Ramos (cell line): ENCODE data around the gene PWWP2B.

Source experiments
- in situ Hi-C: fragments of 300-500 bp; cut with MboI; formaldehyde crosslinking; loops from one replicate; pipeline ENCODE4 v1.14.3; 2022; ENCODE audit warnings: low sequenced_read_pairs; ENCODE audit not compliant: unreplicated experiment

Gene PWWP2B

DNA sequence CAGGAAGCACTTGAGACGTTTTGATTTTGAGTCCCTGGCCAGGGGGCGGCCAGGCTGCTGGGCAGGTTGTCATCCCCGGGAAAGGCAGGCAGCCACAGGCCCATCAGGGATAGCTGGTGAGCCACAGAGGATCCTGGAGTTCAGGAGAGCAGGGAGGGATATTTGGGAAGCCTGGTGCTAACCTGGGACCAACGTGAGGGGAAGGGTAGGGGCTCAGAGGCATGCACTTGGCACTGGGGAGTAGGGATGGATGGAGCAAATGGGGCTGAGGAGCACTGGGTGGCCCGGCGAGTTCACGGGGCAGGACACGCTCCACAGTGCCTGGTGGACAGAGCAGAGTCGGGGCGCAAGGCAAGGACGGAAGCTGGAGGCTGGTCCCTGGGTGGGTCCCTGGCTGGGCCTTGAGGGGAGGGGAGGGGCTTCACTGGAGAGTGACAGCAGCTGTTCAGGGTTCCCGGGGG is 34.8 kb upstream of the PWWP2B start:
- in situ Hi-C loops, result no loop called here

DNA sequence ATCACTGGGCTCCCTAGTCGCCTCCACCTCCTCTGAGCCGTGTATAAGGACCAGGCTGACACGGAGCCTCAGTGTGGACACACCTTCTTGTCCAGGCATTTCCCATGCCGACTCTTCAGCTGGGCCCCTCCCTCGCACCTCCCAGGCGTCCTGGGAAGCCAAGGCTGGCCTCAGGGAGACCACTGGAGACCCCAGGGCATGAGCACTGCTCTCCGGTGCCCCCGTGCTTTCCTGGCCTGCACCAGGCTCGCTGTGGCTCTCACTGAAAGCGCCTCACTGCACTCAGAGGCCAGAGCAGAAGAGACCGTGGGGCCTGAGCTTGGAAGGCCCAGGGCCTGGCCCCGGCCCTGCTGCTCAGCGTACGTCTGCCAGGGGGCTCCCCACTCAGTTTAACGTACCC is 33.6 kb upstream of the PWWP2B start:
- in situ Hi-C loops, result no loop called here

DNA sequence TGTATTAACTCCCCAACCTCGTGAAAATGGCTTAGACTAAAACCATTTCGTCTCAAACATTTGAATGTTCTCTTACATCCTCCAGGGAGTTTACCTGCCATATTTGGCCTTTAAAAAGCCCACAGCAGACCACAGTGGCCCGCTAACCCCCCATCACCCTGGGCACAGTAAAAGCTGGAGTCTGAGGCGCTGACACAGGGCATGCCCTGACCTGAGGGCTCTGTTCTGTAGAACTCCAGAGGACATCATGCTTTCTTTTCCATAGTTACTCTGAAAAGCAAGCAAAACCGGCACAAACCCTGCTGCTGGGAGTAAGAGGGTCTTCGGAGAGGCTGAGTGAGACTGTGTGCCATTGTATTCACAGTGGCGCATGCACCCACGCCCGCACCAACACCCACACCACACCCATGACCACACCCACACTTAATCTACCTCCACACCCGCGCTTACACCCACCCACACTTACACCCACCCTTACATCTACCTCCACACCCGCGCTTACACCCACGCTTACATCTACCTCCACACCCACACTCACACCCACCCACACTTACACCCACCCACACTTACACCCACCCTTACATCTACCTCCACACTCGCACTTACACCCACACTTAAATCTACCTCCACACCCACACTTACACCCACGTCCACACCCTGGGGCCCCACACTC is 32.9 kb upstream of the PWWP2B start:
- in situ Hi-C loops, result no loop called here

DNA sequence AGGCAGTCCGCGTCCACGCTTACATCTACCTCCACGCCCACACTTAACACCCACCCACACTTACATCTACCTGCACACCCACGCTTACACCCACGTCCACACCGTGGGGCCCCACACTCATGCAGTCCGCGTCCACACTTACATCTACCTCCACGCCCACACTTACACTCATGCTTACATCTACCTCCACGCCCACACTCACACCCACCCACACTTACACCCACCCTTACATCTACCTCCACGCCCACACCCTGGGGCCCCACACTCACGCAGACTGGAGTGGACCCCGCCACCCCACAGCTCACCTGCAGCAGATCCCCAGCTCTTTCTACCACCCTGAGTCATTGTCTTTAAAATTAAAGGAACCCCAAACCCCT is 32.4 kb upstream of the PWWP2B start:
- in situ Hi-C loops, result no loop called here

DNA sequence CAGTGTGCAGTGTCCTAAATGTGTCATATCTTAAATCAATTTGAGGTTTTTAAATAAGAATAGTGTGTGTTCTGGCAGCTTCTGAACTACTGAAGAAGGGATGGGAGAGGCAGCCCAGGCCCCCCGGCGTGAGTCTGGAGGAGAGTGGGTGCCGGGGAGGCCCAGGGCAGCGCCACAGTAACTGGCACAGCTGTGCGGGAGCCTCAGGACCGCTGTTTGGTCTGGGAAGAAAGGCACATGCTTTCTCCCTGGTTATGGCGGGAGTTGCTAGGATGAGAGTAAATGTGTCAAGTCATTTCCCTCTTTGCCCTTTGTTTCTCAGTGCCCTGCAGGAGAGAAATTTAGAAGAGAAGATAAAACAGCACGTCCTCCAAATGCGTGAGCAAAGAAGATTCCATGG is 31.9 kb upstream of the PWWP2B start:
- in situ Hi-C loops, result no loop called here

DNA sequence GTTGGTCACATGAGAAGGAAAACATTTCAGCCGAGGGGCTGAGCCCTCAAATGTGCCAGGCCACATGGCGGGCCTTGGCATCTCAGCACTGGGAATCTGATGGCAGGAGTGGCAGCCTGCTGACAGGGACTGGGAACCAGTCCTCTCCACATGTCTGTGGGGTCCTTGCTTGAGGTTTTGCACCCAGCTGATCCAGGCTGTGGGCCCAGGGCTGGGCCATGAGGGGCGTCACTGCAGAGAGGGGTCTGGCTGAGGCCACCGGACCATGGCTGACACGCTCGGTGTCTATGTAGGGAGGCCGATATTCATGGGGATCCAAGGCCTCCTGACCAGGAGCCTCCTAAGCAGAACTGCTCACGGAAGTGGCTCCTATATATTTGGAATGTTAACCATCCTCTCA is 31.0 kb upstream of the PWWP2B start:
- in situ Hi-C loops, result no loop called here

DNA sequence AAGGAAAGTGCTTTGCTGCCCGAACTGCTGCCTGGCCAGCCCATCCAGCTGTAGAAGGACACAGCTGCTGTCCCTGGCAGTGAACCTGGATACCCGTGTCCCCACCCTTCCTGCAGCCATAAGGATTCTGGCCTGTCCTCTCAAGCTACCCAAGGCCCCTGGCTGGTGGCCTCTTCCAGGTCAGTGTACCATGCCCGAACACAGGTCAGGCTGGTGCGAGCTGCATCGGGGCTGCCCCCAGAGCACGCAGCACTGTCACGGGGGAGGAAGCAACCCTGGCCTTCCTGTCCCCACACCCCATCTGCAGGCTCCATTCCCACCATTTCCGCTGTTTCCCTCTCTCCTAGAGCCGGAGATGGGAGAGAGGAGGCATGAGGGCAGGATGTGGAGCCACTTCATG is 30.5 kb upstream of the PWWP2B start:
- in situ Hi-C loops, result no loop called here

DNA sequence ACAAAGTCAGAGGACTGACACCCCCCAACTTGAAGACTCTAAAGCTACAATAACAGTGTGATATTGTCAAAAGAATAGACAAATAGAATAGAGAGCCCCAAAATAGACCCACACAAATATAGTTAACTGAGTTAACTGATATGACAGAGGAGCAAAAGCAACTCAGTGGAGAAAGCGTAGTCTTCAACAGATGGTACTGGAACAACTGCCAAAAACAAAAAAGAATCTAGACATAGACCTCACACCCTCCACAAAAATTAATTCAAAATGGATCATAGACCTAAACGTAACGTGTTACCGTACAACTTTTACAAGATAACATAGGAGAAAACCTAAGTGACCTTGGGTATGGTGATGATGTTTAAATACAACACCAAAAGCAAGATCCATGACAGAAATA is 28.6 kb upstream of the PWWP2B start:
- in situ Hi-C loops, result no loop called here

DNA sequence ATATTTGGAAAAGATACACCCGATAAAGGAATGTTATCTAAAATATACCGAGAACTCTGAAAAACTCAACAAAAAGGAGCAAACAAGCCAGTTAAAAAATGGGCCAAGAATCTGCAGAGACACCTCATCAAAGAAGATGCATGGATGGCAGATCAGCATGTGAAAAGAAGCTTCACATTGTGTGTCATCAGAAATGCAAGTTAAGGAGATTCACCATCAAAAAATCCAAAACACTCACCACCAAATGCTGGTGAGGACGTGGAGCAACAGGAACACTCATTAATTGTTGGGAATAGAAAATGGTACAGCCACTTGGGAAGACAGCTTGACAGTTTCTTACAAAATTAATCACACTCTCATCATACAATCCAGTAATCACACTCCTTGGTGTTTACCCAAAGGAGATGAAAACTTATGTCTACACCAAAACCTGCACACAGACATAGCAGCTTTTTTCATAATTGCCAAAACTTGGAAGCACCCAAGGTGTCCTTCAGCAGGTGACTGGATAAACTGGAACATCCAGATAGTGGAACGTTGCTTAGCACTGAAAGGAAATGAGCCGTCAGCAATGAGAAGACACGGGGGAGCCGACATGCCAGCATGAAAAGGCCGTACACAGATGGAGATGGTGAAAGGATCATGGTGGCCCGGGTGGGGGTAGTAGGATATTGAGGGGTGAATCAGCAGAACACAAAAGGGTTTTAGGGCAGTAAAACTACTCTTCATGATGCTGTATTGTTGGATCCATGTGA is 27.9 kb upstream of the PWWP2B start:
- in situ Hi-C loops, result no loop called here

DNA sequence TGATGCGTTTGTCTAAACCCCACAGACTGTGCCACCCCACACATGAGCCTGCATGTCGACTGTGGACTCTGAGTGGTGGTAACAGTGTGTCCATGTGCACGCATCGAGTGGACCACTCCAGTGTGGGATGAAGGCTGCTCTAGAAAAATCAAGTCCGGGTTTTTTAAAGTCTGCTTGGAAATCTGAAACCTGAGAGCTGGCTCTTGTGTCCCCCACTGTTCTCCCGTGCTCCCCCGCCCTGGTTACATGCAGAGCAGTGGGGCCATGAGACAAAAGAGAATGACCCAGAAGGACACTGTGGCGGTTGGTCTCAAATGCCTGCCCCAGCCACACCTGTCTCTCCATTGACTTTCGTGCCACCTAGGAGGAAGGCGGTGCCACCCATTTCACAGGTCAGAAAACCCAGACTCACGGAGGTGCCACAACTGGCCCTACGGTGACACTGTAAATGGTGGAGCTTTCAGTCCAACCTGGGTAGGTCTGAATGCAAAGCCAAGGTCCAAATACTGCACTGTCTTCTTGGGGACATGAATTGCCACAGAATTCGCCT is 27.3 kb upstream of the PWWP2B start:
- in situ Hi-C loops, result no loop called here

DNA sequence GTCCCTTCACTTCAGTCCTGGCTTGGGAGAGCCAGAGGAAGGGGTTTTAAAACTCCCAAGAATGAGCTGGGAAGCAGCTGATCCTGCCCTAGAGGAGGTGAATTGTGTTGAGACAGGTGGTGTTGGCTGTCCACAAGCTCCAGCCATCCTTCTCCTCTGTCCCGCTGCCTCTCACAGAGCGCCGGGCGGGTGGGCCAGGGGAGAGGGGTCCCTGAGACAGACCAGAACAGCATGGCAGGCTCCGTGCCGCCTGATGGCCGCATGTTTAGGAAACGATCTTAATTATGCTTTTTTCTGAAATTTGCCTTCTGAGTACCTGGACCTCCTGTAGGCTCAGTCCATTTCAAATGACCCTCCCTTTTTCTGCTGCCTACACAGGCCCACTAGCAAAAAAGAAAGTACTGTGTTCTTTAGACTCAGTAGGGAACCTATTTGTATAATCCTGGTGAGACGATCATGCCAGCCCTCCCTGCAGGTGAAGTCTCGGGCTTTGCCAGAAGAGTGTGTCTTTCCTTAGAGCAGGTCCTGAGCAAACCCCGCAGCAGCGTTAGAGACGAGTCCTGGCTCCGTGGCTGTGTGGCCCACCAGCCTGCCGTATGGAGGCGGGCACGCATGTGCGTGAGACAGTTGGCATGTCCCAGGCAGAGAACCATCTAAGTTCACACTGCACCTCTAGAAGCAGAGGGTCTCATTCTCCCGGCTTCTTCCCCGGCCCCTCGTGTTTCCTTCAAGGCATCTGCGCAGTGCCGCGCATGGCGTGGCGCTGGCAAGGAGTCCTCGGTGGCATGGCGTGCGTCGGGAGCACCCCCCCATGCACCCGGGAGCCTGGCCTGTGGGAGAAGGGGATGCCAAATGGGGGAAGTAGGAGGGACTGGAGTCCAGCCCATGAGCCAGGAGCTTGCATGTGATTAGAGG is 26.3 kb upstream of the PWWP2B start:
- in situ Hi-C loops, result no loop called here

DNA sequence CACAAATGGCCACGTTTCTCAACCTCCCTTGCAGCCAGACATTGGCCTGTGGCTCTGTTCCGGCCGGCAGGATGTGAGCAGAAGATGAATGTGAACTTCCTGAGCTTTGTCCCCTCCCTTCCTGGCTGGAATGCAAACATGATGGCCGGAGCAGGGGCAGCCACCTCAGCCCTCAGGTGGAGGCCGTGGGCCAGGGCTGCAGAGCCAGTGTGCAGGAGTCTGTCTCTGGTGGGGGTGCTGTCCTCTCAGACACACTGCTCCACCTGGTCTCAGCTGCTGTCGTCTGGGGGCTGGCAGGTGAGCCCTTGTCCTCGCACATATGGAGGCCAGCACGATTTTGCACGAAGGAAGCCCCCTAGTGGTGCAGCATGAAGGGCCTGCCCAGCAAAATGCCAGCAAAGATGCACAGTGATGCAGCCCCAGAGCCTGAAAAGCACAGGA is 25.3 kb upstream of the PWWP2B start:
- in situ Hi-C loops, result no loop called here

DNA sequence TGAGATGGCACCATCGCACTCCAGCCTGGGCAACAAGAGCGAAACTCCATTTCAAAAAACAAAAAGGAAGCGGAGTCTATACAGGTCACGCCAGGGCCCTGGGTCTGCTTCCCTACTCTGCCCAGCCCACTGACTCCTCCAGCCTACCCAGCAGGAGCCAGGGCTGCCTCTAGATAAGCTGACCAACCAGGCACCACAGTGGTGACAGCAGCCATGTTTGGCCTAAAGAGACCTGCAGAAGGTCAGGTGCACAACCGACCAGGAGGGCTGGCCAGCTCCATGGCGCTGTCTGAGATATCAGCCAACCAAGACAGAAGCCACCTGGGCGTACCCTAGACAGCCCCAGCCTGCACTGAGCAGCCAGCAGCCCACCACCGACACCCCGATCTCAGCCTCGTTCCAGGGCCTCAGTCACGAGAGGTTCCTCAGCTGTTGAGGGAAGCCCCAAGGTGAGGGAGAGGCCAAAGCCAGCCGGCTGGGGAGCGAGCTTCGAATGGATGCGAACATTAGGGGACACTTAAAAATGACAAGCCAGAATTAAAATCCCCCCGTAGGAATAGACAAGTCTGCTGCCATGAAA is 24.4 kb upstream of the PWWP2B start:
- in situ Hi-C loops, result no loop called here

DNA sequence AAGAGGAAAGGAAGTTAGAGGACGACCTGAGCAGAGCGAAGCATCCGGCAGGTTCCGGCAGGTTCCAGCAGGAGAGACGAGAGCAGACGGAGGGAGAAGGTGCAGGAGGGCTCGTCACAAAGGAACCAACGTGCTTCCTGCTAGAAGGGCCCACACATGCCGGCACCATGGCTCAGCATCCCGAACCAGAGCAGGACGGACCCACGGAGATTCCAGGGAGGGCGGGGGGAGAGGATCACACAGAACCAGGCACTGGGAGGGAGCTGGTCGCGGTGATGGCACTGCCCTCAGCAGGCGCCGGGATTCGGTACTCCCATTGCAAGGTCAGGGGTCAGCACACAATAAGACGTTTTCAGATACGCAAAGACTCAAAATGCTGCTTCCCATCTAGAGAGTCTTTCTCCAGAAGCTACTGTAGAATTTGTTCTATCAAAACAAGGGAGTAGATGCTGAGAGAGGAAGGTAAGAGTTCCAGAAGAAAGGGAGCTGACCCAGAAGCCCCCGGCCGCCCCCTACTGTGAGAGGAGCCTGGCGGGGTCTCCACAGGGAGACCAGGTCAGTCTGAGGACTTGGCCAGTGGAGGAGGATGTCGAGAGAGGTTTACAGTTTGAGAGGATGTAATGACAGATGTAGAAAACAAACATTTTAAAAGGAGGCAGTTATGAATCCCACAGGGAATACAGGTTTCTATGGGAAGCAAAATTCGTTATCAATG is 23.6 kb upstream of the PWWP2B start:
- in situ Hi-C loops, result no loop called here

DNA sequence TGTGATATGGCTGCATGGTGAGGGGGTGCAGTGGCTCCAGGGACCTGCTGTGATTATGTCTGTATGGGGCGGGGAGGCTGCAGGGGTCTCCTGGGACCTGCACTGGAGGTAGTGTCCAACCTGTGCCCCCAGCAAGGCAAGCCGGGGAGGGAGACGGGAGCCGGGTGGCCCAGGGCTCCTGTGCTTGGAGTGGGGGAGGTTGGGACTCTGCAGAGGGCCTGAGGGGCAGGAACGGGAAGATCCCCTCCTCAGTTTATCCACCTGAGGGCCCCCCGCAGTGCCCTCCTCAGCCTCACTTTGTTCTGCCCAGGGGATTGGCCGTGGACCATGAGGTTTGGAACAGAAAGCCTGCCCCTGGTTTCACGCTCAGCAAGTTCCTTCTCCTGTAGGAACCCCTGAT is 22.8 kb upstream of the PWWP2B start:
- in situ Hi-C loops, result no loop called here

DNA sequence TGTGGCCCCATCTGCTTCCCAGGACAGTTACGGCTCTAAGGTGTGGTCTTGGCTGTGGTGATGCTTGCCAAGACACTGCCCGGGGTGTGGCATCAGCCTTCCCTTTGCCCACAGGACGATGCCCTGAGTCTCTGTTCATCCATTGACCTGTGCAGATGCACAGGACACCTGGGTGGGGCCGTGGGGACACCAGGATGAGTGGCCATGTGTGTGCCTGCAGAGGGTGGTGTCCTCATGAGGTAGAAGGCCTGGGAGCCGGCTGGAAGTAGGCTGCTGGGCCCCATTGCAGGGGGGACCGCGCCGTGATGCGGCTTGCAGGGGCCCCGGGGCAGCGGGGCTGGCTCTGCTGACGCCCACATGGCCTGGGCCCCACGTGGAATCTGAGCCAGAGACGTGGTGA is 22.4 kb upstream of the PWWP2B start:
- in situ Hi-C loops, result no loop called here

DNA sequence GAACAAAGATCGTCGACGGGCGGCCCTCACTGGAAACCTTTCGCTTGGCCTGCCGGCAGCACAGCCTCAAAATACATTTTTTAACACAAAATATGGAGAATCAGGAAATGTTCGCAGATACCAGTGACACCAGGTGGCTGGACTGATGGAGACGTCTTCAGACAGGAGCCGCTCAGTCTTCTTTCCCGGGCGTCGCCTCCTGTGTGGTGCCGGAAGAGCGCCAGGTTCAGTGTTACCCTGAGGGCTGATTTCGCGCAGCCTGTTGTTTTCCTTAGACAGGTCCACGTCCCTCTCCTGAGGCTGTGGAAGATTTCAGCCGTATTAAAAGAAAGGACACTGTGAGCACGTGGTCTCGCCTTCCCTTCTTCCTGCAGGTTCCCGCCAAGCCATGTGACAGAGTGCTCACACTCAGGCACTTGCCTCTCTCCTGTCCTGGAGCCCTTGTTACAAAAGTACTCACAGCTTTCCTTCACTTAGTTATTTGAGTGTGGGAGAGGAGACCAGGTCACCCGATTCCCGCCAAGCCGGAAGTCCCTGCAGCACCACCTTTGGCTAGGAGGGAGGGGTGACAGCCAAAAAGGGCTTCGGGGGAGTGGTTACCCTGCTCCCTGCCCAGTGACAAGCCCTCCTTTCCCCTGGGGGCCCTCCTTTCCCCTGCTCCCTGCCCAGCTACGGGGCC is 21.7 kb upstream of the PWWP2B start:
- in situ Hi-C loops, result no loop called here

DNA sequence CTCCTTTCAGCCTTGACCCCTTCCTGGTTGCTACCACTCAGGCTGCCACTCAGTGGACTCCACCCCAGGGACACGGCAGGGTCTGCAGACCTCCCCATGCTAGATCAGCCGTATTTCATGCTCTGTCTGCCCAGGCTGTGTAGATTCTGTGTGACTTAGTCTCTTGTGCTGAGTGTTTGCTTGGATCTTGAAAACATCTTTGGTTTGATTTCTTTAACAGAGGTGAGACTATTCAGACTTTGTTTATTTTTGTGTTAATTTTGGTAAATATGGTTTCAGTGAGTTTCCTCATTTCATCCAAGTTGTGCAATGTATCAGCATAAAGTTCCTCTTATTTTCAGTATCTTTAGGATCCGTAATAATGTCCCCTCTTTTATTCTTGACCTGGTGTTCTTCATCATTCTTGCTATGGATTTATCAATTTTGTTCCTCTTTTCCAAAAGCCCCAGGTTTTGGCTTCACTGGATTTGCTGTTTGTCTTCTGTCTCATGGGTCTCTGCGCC is 21.2 kb upstream of the PWWP2B start:
- in situ Hi-C loops, result no loop called here

DNA sequence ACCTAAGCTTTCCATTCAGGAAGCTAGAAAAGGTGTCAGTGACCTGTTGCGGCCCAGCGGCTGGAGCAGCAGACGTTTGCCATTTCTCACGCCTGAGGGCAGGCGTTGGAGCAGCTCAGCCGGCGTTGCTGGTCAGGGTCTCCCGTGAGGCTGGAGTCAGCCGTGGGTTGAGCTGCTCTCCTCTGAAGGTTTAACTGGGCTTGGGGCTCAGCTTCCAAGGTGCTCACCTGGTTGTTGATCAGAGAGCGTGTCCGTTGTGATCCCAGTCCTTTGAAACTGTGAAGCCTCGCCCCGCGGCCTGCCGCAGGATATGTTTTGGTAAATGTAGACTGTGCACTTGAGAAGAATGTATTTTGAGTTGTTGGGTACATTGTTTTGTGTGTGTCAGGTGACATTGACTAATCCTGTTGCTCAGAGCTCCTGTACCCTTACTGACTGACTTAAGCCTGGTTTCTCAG is 20.6 kb upstream of the PWWP2B start:
- in situ Hi-C loops, result no loop called here
